ENCODE data around the gene MFRP.

DNA sequence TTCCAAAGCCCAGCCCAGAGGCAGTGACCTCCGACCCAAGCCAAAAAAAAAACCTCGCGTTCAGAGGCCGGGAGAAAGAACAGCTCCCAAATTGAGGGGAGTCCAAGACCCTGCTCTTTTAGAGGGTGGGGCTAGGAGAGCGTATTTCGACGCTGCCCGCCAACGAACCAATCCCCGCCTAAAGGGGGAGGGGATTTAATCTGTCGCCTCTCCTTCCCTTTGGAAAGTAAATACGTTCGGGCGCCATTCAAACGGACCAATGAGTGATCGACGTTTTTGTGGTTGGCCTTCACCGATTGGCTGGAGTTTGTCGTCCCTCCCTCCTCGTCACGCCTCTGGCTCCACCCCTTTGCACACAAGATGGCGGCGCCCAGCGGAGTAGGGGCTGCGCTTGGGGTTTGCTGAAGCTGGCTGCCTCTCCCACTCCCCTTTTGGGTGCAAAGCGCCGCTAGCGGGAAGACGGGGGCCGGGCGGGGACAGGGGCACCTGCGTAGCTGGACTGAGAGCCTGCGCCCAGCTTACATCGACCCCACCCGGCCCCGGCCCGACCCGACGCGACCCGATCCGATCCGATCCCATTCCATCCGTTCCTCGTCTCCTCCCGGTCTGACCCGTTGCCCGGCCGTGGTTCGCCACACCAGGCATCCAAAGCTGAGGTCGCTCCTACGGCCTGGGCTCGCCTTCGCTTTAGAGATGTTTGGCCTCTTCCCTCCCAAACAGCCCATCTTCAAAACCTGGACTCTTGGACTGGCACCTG lies 12.2 kb downstream of the MFRP start, which contains the start of gene RNF26:
- TF ChIP-seq, protein P1, sequence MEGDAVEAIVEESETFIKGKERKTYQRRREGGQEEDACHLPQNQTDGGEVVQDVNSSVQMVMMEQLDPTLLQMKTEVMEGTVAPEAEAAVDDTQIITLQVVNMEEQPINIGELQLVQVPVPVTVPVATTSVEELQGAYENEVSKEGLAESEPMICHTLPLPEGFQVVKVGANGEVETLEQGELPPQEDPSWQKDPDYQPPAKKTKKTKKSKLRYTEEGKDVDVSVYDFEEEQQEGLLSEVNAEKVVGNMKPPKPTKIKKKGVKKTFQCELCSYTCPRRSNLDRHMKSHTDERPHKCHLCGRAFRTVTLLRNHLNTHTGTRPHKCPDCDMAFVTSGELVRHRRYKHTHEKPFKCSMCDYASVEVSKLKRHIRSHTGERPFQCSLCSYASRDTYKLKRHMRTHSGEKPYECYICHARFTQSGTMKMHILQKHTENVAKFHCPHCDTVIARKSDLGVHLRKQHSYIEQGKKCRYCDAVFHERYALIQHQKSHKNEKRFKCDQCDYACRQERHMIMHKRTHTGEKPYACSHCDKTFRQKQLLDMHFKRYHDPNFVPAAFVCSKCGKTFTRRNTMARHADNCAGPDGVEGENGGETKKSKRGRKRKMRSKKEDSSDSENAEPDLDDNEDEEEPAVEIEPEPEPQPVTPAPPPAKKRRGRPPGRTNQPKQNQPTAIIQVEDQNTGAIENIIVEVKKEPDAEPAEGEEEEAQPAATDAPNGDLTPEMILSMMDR (IDR thresholded peaks at IDR 0.05; ENCODE audit: insufficient read depth, low read length, poor library complexity, severe bottlenecking) = no peak
- TF ChIP-seq EZH2phosphoT487 (conservative IDR thresholded peaks at IDR 0.05; ENCODE audit: low read length) = no peak
